Right lobe of liver (tissue), 6 donors: Measurements from ENCODE around the gene GGTA1. TPM values are rescaled to one million over a fixed set of nuclear protein-coding genes. Genes with fewer than 3 reads are reported as not detected.

Source experiments
- ATAC-seq, 4 donors: fragments of 200-7000 bp; cut with Tn5 transposase; one replicate each; pipeline ENCODE4 v1.9.1; 2020; ENCODE audit warnings: mild to moderate bottlenecking in 4 of 4, moderate library complexity in 4 of 4
- DNase-seq, 3 donors: peaks; one replicate each; pipeline ENCODE4 v3.0.0-alpha.2; 2020
- H3K27ac ChIP-seq, 3 donors: fragments of 200-600 bp; one replicate each; pipeline ENCODE4 v1.8.0; 2022
- H3K27me3 ChIP-seq, 2 donors: fragments of 200-600 bp; one replicate each; pipeline ENCODE4 v1.8.0; 2022
- H3K36me3 ChIP-seq, 4 donors: fragments of 200-600 bp; sonication (generic) in 1 of 4; one replicate each; pipeline versions ENCODE4 v1.5.1 to v1.8.0; 2017 to 2022; ENCODE audit warnings: control low read depth in 1 of 4
- H3K4me1 ChIP-seq, 4 donors: fragments of 200-600 bp; sonication (generic) in 1 of 4; one replicate each; pipeline versions ENCODE4 v1.5.1 to v1.8.0; 2017 to 2022; ENCODE audit warnings: control low read depth in 1 of 4
- H3K4me3 ChIP-seq, 3 donors: fragments of 200-600 bp; one replicate each; pipeline ENCODE4 v1.8.0; 2022
- H3K9me3 ChIP-seq, 4 donors: fragments of 200-600 bp; sonication (generic) in 1 of 4; one replicate each; pipeline versions ENCODE4 v1.5.1 to v1.8.0; 2017 to 2022; ENCODE audit warnings: control low read depth in 1 of 4
- CTCF ChIP-seq, 4 donors: fragments of 200-600 bp in 3 of 4; fragments of 450-650 bp in 1 of 4; IDR thresholded peaks; one replicate each; pipeline versions ENCODE4 v1.5.1 to v1.8.0; 2016 to 2022; ENCODE audit warnings: antibody characterized with exemption in 4 of 4, mild to moderate bottlenecking in 2 of 4
- POLR2A ChIP-seq: fragments of 450-650 bp; IDR thresholded peaks from one replicate; pipeline ENCODE4 v1.6.1; 2017; ENCODE audit warnings: antibody characterized with exemption, mild to moderate bottlenecking
- WGBS: methylation state at CpG from one replicate; pipeline ENCODE4 v1.1.6; 2018; ENCODE audit warnings: low coverage, low lambda C conversion rate; ENCODE audit not compliant: insufficient coverage; ENCODE audit errors: missing lambda C conversion rate; 5-methylcytosine and 5-hydroxymethylcytosine counted together
- intact Hi-C, 2 donors: fragments of 100-400 bp; cut with DNase I; formaldehyde crosslinking; loops; one replicate each; pipeline versions ENCODE4 v1.11.2 to v1.14.1; 2022
- total RNA-seq, 6 experiments: library from RNA; depleted of rRNA in 2 of 6; stranded (reverse); fragments of >200 nt in 2 of 6; fragmentation: NEBNext Ultra II Directional in 3 of 6; extraction: Animal tissue kit (Norgen Biotek cat#: 25700) in 3 of 6; gene quantifications; one replicate each; pipeline versions ENCODE4 v1.1.0 to v1.2.4, GENCODE V29; 2016 to 2023
- donor health status: DM: no; HTN: yes; CAD: no.
- donor health status: DM: no; HTN: no; CAD: no.
- donor health status: DM: no; HTN: no; CAD: no.
- donor health status: DM: no; HTN: yes; CAD: no.
- donor health status: DM: no; HTN: yes; CAD: no.

The GGTA1 gene
- total RNA-seq, 6 experiments from 2014 or later, result 0.43 to 3.5 (median 1.5) TPM

GRCh38 chr9:121427899-121428298 lies 71.7 kb downstream of the GGTA1 start:
- H3K4me1 ChIP-seq, result no peaks in the 10 kb centered on the region
- no peaks in the 10 kb centered on the region for H3K36me3 ChIP-seq
- DNase-seq (no peak), ATAC-seq (no peak)
- H3K9me3 ChIP-seq, result no peaks in the 10 kb centered on the region
- TF ChIP-seq CTCF (IDR thresholded peaks at IDR 0.05) (no peak), POLR2A (no peak)
- 45% methylated on average over 1 of the region's 1 CpG for WGBS
- intact Hi-C loops, result no loop called here
- no peak overlapping the region for H3K27ac ChIP-seq
- no peak overlapping the region for H3K4me3 ChIP-seq
- no peaks in the 10 kb centered on the region for H3K27me3 ChIP-seq

- intact Hi-C loops, result no loop called here
- Histone ChIP-seq H3K9me3 (no peaks in the 10 kb centered on the region), H3K27ac (no peak overlapping the region), H3K27me3 (no peaks in the 10 kb centered on the region), H3K4me3 (no peak overlapping the region), H3K36me3 (no peaks in the 10 kb centered on the region), H3K4me1 (no peaks in the 10 kb centered on the region)
- ATAC-seq (peak in 2 of 4 donors; percentile 22 to 73), DNase-seq (no peak)
- TF ChIP-seq POLR2A, result no peak
- no peak for TF ChIP-seq CTCF (IDR thresholded peaks at IDR 0.05)
- WGBS, result 100% methylated on average over 1 of the region's 1 CpG
Observed at GRCh38 chr9:121424024-121424432, 75.6 kb downstream of the GGTA1 start.

GRCh38 chr9:121411993-121412392 lies 87.7 kb downstream of the GGTA1 start:
- Histone ChIP-seq H3K4me3 (no peak overlapping the region), H3K27ac (no peak overlapping the region), H3K36me3 (no peaks in the 10 kb centered on the region), H3K4me1 (no peaks in the 10 kb centered on the region), H3K27me3 (no peaks in the 10 kb centered on the region), H3K9me3 (no peaks in the 10 kb centered on the region)
- DNase-seq (no peak), ATAC-seq (no peak)
- TF ChIP-seq CTCF (IDR thresholded peaks at IDR 0.05), result no peak
- TF ChIP-seq POLR2A, result no peak
- intact Hi-C loops, result no loop called here
- WGBS, result 83% methylated on average over 2 of the region's 3 CpGs

GRCh38 chr9:121405899-121406298 lies 93.7 kb downstream of the GGTA1 start:
- H3K27me3 ChIP-seq, result no peaks in the 10 kb centered on the region
- H3K9me3 ChIP-seq, result no peaks in the 10 kb centered on the region
- no peak for DNase-seq
- no peak overlapping the region for H3K4me3 ChIP-seq
- no peak overlapping the region for H3K27ac ChIP-seq
- intact Hi-C loops, result no loop called here
- no peaks in the 10 kb centered on the region for H3K4me1 ChIP-seq
- ATAC-seq, result no peak
- WGBS, result 77% methylated on average over 1 of the region's 1 CpG
- no peaks in the 10 kb centered on the region for H3K36me3 ChIP-seq
- TF ChIP-seq CTCF (IDR thresholded peaks at IDR 0.05) (no peak), POLR2A (no peak)

Other genes with a start within 250 kb of the GGTA1 start
- 10 to 100 TPM; 23.1 to 96.9 (median 38.8) TPM for gene GSN, start 231.7 kb downstream of the GGTA1 start, total RNA-seq
- gene STOM, start 129.6 kb downstream of the GGTA1 start, total RNA-seq, result 100 to 1,000 TPM; 232 to 655 (median 443) TPM
- gene DAB2IP, start 151.8 kb upstream of the GGTA1 start, total RNA-seq, result 10 to 100 TPM; 15.1 to 21.6 (median 19.0) TPM